Activated T-helper 2 cell treated with anti-CD3 and anti-CD28 coated beads, Interferon-gamma antibody, Interleukin-2, Interleukin-4, amounts not matched to agents 10 μg/mL and 5 μg/mL and 100 μg/mL, durations not matched to agents 14 hours and 24 hours and 36 hours (primary cell): ENCODE data around the gene ATXN7. TPM values are rescaled to one million over a fixed set of nuclear protein-coding genes. Genes with fewer than 3 reads are reported as not detected.

Source experiments
- DNase-seq: peaks from one replicate; pipeline ENCODE4 v3.0.0; 2021; ENCODE audit warnings: low spot score
- H3K27ac Mint-ChIP-seq: one replicate; pipeline ENCODE4 v1.8.0; 2021; ENCODE audit warnings: mixed read lengths
- H3K27me3 Mint-ChIP-seq: one replicate; pipeline ENCODE4 v1.8.0; 2021; ENCODE audit warnings: low read depth, mixed read lengths
- H3K36me3 Mint-ChIP-seq: one replicate; pipeline ENCODE4 v1.8.0; 2021; ENCODE audit warnings: low read depth, mixed read lengths
- H3K4me1 Mint-ChIP-seq: one replicate; pipeline ENCODE4 v1.8.0; 2021; ENCODE audit warnings: low read depth, mixed read lengths
- H3K4me3 Mint-ChIP-seq: one replicate; pipeline ENCODE4 v1.8.0; 2021; ENCODE audit warnings: low read depth, mild to moderate bottlenecking, moderate library complexity, mixed read lengths
- H3K9me3 Mint-ChIP-seq: one replicate; pipeline ENCODE4 v1.8.0; 2021; ENCODE audit warnings: mixed read lengths
- intact Hi-C: fragments of 100-400 bp; cut with micrococcal nuclease; formaldehyde crosslinking; loops from one replicate; pipeline ENCODE4 v1.15.1; 2023
- total RNA-seq: library from RNA; stranded (reverse); gene quantifications from 2 replicates; pipeline ENCODE4 v1.2.3, GENCODE V29; 2022

Gene ATXN7
- total RNA-seq, 1 donor from 2014 or later, result 42.8 TPM

- peaks cover 41% of the 10 kb centered on the region for H3K36me3 Mint-ChIP-seq
- H3K4me3 Mint-ChIP-seq, result no peak overlapping the region
- no peak for DNase-seq
- H3K27ac Mint-ChIP-seq, result peak overlapping the region; percentile 47
- peaks cover 49% of the 10 kb centered on the region for H3K4me1 Mint-ChIP-seq
- intact Hi-C loops, result no loop called here
- H3K9me3 Mint-ChIP-seq, result no peaks in the 10 kb centered on the region
- no peaks in the 10 kb centered on the region for H3K27me3 Mint-ChIP-seq
Observed at GRCh38 chr3:63934041-63934866, 70.6 kb downstream of the ATXN7 start.

GRCh38 chr3:63936925-63937324, 73.3 kb downstream of the ATXN7 start:
- Mint-ChIP-seq H3K27ac (no peak overlapping the region), H3K36me3 (peaks cover 35% of the 10 kb centered on the region), H3K9me3 (no peaks in the 10 kb centered on the region), H3K4me1 (peaks cover 53% of the 10 kb centered on the region), H3K27me3 (no peaks in the 10 kb centered on the region), H3K4me3 (no peak overlapping the region)
- DNase-seq, result no peak
- intact Hi-C loops, result no loop called here

- H3K9me3 Mint-ChIP-seq, result no peaks in the 10 kb centered on the region
- peaks cover 49% of the 10 kb centered on the region for H3K4me1 Mint-ChIP-seq
- H3K27ac Mint-ChIP-seq, result no peak overlapping the region
- DNase-seq, result no peak
- no peak overlapping the region for H3K4me3 Mint-ChIP-seq
- intact Hi-C loops, result no loop called here
- peaks cover 39% of the 10 kb centered on the region for H3K36me3 Mint-ChIP-seq
- no peaks in the 10 kb centered on the region for H3K27me3 Mint-ChIP-seq
Observed at GRCh38 chr3:63937661-63938651, 74.3 kb downstream of the ATXN7 start.

GRCh38 chr3:63940389-63940757, 76.7 kb downstream of the ATXN7 start:
- Mint-ChIP-seq H3K27ac (no peak overlapping the region), H3K9me3 (no peaks in the 10 kb centered on the region), H3K4me1 (peaks cover 43% of the 10 kb centered on the region), H3K4me3 (no peak overlapping the region), H3K36me3 (peaks cover 34% of the 10 kb centered on the region), H3K27me3 (no peaks in the 10 kb centered on the region)
- DNase-seq, result no peak
- intact Hi-C loops, result no loop called here

GRCh38 chr3:63942528-63942927, 78.9 kb downstream of the ATXN7 start:
- Mint-ChIP-seq H3K27ac (no peak overlapping the region), H3K4me1 (peaks cover 40% of the 10 kb centered on the region)
- DNase-seq, result no peak

GRCh38 chr3:63943678-63944077, 80.0 kb downstream of the ATXN7 start:
- Mint-ChIP-seq H3K4me1 (peaks cover 38% of the 10 kb centered on the region), H3K27me3 (no peaks in the 10 kb centered on the region)

More at GRCh38 chr3:63942528-63942927, 78.9 kb downstream of the ATXN7 start:
- intact Hi-C loops, result no loop called here
- H3K27me3 Mint-ChIP-seq, result no peaks in the 10 kb centered on the region
- no peaks in the 10 kb centered on the region for H3K9me3 Mint-ChIP-seq
- no peak overlapping the region for H3K4me3 Mint-ChIP-seq
- peaks cover 35% of the 10 kb centered on the region for H3K36me3 Mint-ChIP-seq

GRCh38 chr3:63945558-63946096, 82.0 kb downstream of the ATXN7 start:
- Mint-ChIP-seq H3K4me3 (no peak overlapping the region), H3K36me3 (peaks cover 29% of the 10 kb centered on the region), H3K9me3 (no peaks in the 10 kb centered on the region), H3K4me1 (peaks cover 38% of the 10 kb centered on the region), H3K27me3 (no peaks in the 10 kb centered on the region), H3K27ac (no peak overlapping the region)
- intact Hi-C loops, result no loop called here
- DNase-seq, result no peak

More at GRCh38 chr3:63943678-63944077, 80.0 kb downstream of the ATXN7 start:
- intact Hi-C loops, result no loop called here
- no peak for DNase-seq
- no peaks in the 10 kb centered on the region for H3K9me3 Mint-ChIP-seq
- peaks cover 36% of the 10 kb centered on the region for H3K36me3 Mint-ChIP-seq
- H3K27ac Mint-ChIP-seq, result peak overlapping the region; percentile 25
- H3K4me3 Mint-ChIP-seq, result no peak overlapping the region

GRCh38 chr3:63946753-63947152, 83.1 kb downstream of the ATXN7 start:
- Mint-ChIP-seq H3K27me3 (no peaks in the 10 kb centered on the region), H3K36me3 (peaks cover 31% of the 10 kb centered on the region), H3K4me1 (peaks cover 48% of the 10 kb centered on the region), H3K27ac (no peak overlapping the region), H3K4me3 (no peak overlapping the region), H3K9me3 (no peaks in the 10 kb centered on the region)
- DNase-seq, result no peak
- intact Hi-C loops, result no loop called here

GRCh38 chr3:63947594-63947993, 83.9 kb downstream of the ATXN7 start:
- H3K27me3 Mint-ChIP-seq, result no peaks in the 10 kb centered on the region
- H3K27ac Mint-ChIP-seq, result no peak overlapping the region
- DNase-seq, result no peak
- no peak overlapping the region for H3K4me3 Mint-ChIP-seq
- H3K36me3 Mint-ChIP-seq, result peaks cover 28% of the 10 kb centered on the region
- no peaks in the 10 kb centered on the region for H3K9me3 Mint-ChIP-seq
- intact Hi-C loops, result no loop called here
- H3K4me1 Mint-ChIP-seq, result peaks cover 51% of the 10 kb centered on the region

- H3K4me1 Mint-ChIP-seq, result peaks cover 39% of the 10 kb centered on the region
Observed at GRCh38 chr3:63949005-63949404, 85.3 kb downstream of the ATXN7 start.

GRCh38 chr3:63950698-63951097, 87.0 kb downstream of the ATXN7 start:
- no peaks in the 10 kb centered on the region for H3K9me3 Mint-ChIP-seq

More at GRCh38 chr3:63949005-63949404, 85.3 kb downstream of the ATXN7 start:
- H3K36me3 Mint-ChIP-seq, result peaks cover 27% of the 10 kb centered on the region
- intact Hi-C loops, result no loop called here
- H3K27ac Mint-ChIP-seq, result no peak overlapping the region
- no peaks in the 10 kb centered on the region for H3K27me3 Mint-ChIP-seq
- no peak overlapping the region for H3K4me3 Mint-ChIP-seq
- no peaks in the 10 kb centered on the region for H3K9me3 Mint-ChIP-seq
- DNase-seq, result no peak

GRCh38 chr3:63951492-63952247, 88.0 kb downstream of the ATXN7 start:
- peak overlapping the region; percentile 69 for H3K4me3 Mint-ChIP-seq

More at GRCh38 chr3:63950698-63951097, 87.0 kb downstream of the ATXN7 start:
- intact Hi-C loops, result no loop called here
- Mint-ChIP-seq H3K36me3 (peaks cover 32% of the 10 kb centered on the region), H3K27ac (no peak overlapping the region), H3K4me1 (peaks cover 39% of the 10 kb centered on the region), H3K4me3 (no peak overlapping the region), H3K27me3 (no peaks in the 10 kb centered on the region)
- no peak for DNase-seq

More at GRCh38 chr3:63951492-63952247, 88.0 kb downstream of the ATXN7 start:
- Mint-ChIP-seq H3K9me3 (no peaks in the 10 kb centered on the region), H3K4me1 (peaks cover 37% of the 10 kb centered on the region), H3K27me3 (no peaks in the 10 kb centered on the region), H3K27ac (peak overlapping the region; percentile 80), H3K36me3 (peaks cover 31% of the 10 kb centered on the region)
- intact Hi-C loops, result no loop called here
- DNase-seq, result no peak
